Measurements from ENCODE around the gene STK10.

STK10 gene

GRCh38 chr5:172006321-172007174, 181.5 kb downstream of the STK10 start, which contains the start of gene FBXW11:
Gene FBXW11, minus strand, starts transcription at chr5:172006638. Its CDS starts 136 bp downstream, at chr5:172006502.
- H3K27ac ChIP-seq (ENCODE audit: low read depth, low read length): peak within 1 kb of the TSS; percentile 95
- peak within 1 kb of the TSS; percentile 94 for H3K9ac ChIP-seq (ENCODE audit: low read depth, low read length)
- no peaks in the 10 kb centered on the region for H3K9me3 ChIP-seq (ENCODE audit: control insufficient read depth, insufficient read depth, low read length)
- peak within 1 kb of the TSS; percentile 97 for H3K4me3 ChIP-seq (ENCODE audit: low read depth, low read length)
- peaks cover 61% of the 10 kb centered on the region for H3K4me1 ChIP-seq (ENCODE audit: control insufficient read depth, insufficient read depth, low read length)
- H3K27me3 ChIP-seq (ENCODE audit: control insufficient read depth, insufficient read depth, low read length): no peaks in the 10 kb centered on the region
- peaks cover 2% of the 10 kb centered on the region; the same call in 1 of the 2 replicates for H3K36me3 ChIP-seq (ENCODE audit: control insufficient read depth, insufficient read depth, low read length)

DNA sequence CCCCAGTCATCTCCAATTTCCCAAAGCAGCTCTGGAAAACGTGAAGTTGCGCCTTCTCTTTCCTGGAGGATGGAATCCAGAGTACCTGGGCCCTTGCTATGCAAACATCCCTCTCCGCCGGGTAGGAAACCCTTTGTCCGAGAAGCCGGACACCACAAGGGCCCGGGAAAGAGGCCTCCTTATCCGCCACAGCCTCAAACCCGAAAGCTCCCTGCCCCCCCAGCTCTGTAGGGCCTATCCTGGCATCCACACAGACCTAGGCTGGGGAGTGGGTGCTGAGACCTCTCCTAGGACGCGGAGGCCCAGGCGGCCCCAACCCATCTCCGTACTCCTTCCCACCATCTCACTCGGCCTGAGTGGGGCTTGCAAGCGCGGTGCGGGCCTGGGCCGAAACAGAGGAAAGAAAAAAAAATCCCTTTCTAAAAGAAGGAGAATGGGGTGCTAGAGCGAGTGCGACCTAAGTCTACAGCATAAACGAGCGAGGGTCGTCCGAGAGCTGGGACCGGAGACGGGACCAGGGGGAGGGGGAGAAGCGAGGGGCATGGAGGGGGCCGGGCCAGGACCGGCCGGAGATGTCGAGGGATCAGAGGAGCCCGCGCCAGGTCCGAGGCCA, 182.2 kb downstream of the STK10 start:
- H3K9ac ChIP-seq (ENCODE audit: low read depth, low read length): peak overlapping the region; percentile 94
- H3K36me3 ChIP-seq (ENCODE audit: control insufficient read depth, insufficient read depth, low read length): peaks cover 4% of the 10 kb centered on the region; the same call in 1 of the 2 replicates
- H3K27me3 ChIP-seq (ENCODE audit: control insufficient read depth, insufficient read depth, low read length): no peaks in the 10 kb centered on the region
- H3K27ac ChIP-seq (ENCODE audit: low read depth, low read length): peak overlapping the region; percentile 95
- peaks cover 68% of the 10 kb centered on the region for H3K4me1 ChIP-seq (ENCODE audit: control insufficient read depth, insufficient read depth, low read length)
- no peaks in the 10 kb centered on the region for H3K9me3 ChIP-seq (ENCODE audit: control insufficient read depth, insufficient read depth, low read length)
- peak overlapping the region; percentile 97 for H3K4me3 ChIP-seq (ENCODE audit: low read depth, low read length)

- no peaks in the 10 kb centered on the region for H3K27me3 ChIP-seq (ENCODE audit: control insufficient read depth, insufficient read depth, low read length)
- H3K27ac ChIP-seq (ENCODE audit: low read depth, low read length): peak overlapping the region; percentile 95
Observed at GRCh38 chr5:172004824-172005237, 183.2 kb downstream of the STK10 start.

GRCh38 chr5:172003746-172004145, 184.3 kb downstream of the STK10 start:
- Histone ChIP-seq H3K4me1 (ENCODE audit: control insufficient read depth, insufficient read depth, low read length) (peaks cover 73% of the 10 kb centered on the region), H3K9ac (ENCODE audit: low read depth, low read length) (no peak overlapping the region), H3K4me3 (ENCODE audit: low read depth, low read length) (peak overlapping the region; percentile 32), H3K36me3 (ENCODE audit: control insufficient read depth, insufficient read depth, low read length) (peaks cover 4% of the 10 kb centered on the region; the same call in 1 of the 2 replicates), H3K27ac (ENCODE audit: low read depth, low read length) (no peak overlapping the region), H3K9me3 (ENCODE audit: control insufficient read depth, insufficient read depth, low read length) (no peaks in the 10 kb centered on the region), H3K27me3 (ENCODE audit: control insufficient read depth, insufficient read depth, low read length) (no peaks in the 10 kb centered on the region)

More at GRCh38 chr5:172004824-172005237, 183.2 kb downstream of the STK10 start:
- H3K9ac ChIP-seq (ENCODE audit: low read depth, low read length): peak overlapping the region; percentile 94
- H3K4me1 ChIP-seq (ENCODE audit: control insufficient read depth, insufficient read depth, low read length): peaks cover 72% of the 10 kb centered on the region
- H3K36me3 ChIP-seq (ENCODE audit: control insufficient read depth, insufficient read depth, low read length): peaks cover 4% of the 10 kb centered on the region; the same call in 1 of the 2 replicates
- no peaks in the 10 kb centered on the region for H3K9me3 ChIP-seq (ENCODE audit: control insufficient read depth, insufficient read depth, low read length)
- peak overlapping the region; percentile 97 for H3K4me3 ChIP-seq (ENCODE audit: low read depth, low read length)

DNA sequence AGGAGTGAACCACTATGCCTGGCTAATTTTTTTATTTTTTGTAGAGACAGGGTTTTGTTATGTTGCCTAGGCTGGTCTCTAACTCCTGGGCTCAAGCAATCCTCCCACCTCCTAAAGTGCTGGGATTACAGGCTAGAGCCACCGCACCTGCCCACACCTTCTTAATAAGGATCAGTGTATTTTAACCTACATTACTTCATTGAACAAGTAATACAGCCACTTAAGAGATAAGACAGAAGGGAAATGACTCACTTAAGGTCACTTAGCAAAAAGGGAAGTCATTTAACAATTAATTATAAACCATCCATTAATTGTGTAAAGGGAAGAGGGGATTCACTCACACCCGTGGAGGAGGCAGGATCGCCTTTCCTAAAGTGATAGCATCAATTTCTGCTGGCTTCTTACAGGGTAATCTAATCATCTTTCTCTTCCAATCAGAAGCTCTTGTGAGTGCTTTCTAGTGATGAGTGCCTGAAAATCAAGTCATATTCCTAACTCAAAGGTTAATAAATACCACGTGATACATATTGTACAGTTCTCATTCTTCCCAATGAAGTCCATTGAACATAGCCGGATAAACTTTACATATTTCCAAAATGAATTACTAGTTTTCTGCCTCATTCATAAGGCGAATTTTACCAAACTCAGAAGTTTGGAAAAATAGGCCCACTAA, 185.0 kb downstream of the STK10 start:
- peak overlapping the region; percentile 32 for H3K4me3 ChIP-seq (ENCODE audit: low read depth, low read length)

GRCh38 chr5:172002310-172002709, 185.7 kb downstream of the STK10 start:
- Histone ChIP-seq H3K36me3 (ENCODE audit: control insufficient read depth, insufficient read depth, low read length) (peaks cover 4% of the 10 kb centered on the region; the same call in 1 of the 2 replicates), H3K9me3 (ENCODE audit: control insufficient read depth, insufficient read depth, low read length) (no peaks in the 10 kb centered on the region), H3K27me3 (ENCODE audit: control insufficient read depth, insufficient read depth, low read length) (no peaks in the 10 kb centered on the region), H3K27ac (ENCODE audit: low read depth, low read length) (no peak overlapping the region), H3K4me3 (ENCODE audit: low read depth, low read length) (no peak overlapping the region), H3K4me1 (ENCODE audit: control insufficient read depth, insufficient read depth, low read length) (peaks cover 74% of the 10 kb centered on the region), H3K9ac (ENCODE audit: low read depth, low read length) (no peak overlapping the region)

More for the DNA sequence above, 185.0 kb downstream of the STK10 start:
- Histone ChIP-seq H3K4me1 (ENCODE audit: control insufficient read depth, insufficient read depth, low read length) (peaks cover 74% of the 10 kb centered on the region), H3K27me3 (ENCODE audit: control insufficient read depth, insufficient read depth, low read length) (no peaks in the 10 kb centered on the region), H3K9ac (ENCODE audit: low read depth, low read length) (no peak overlapping the region), H3K27ac (ENCODE audit: low read depth, low read length) (no peak overlapping the region), H3K36me3 (ENCODE audit: control insufficient read depth, insufficient read depth, low read length) (peaks cover 4% of the 10 kb centered on the region; the same call in 1 of the 2 replicates), H3K9me3 (ENCODE audit: control insufficient read depth, insufficient read depth, low read length) (no peaks in the 10 kb centered on the region)

DNA sequence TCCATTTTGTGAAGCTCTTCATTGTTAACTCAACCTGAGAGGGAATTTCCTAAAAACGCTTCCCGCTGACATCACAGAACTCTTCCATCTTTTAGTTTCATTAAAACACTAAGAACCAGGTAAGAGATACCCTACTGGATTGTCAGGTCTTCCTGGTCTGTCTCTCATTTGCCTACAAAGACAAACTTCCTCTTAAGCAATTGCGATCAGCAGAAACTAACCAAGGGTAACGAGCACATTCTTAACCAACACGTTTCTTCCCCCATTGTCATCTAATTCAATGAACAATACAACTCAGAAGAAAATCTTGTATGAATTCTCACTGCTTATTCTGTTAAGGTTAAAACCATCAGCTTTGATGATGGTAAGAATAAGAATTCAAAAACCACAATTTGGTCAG, 188.1 kb downstream of the STK10 start:
- Histone ChIP-seq H3K9ac (ENCODE audit: low read depth, low read length) (no peak overlapping the region), H3K4me3 (ENCODE audit: low read depth, low read length) (peak overlapping the region; percentile 29; the same call in 1 of the 2 replicates), H3K27me3 (ENCODE audit: control insufficient read depth, insufficient read depth, low read length) (no peaks in the 10 kb centered on the region), H3K36me3 (ENCODE audit: control insufficient read depth, insufficient read depth, low read length) (peaks cover 17% of the 10 kb centered on the region), H3K9me3 (ENCODE audit: control insufficient read depth, insufficient read depth, low read length) (no peaks in the 10 kb centered on the region), H3K4me1 (ENCODE audit: control insufficient read depth, insufficient read depth, low read length) (peaks cover 87% of the 10 kb centered on the region), H3K27ac (ENCODE audit: low read depth, low read length) (peak overlapping the region; percentile 30)

DNA sequence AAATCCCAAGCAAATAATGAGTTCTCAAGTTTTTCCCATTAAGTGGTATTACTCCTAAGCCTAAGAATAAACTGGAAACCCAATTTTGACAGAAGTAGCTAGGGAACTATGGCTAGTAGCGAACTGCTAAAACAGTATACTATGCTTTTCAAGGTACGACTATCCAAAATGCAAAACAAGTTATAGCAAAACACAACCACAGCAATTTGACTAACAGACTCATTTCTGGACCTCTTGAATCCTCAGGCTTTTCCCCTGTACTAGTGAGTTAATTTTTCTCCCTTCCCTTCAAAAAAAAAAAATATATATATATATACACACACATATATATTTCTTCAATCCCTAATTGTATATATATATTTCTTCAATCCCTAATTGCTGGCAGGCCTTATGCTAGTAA, 188.9 kb downstream of the STK10 start:
- no peak overlapping the region for H3K27ac ChIP-seq (ENCODE audit: low read depth, low read length)
- H3K9me3 ChIP-seq (ENCODE audit: control insufficient read depth, insufficient read depth, low read length): no peaks in the 10 kb centered on the region
- H3K4me1 ChIP-seq (ENCODE audit: control insufficient read depth, insufficient read depth, low read length): peaks cover 82% of the 10 kb centered on the region
- H3K9ac ChIP-seq (ENCODE audit: low read depth, low read length): no peak overlapping the region
- H3K27me3 ChIP-seq (ENCODE audit: control insufficient read depth, insufficient read depth, low read length): no peaks in the 10 kb centered on the region
- H3K36me3 ChIP-seq (ENCODE audit: control insufficient read depth, insufficient read depth, low read length): peaks cover 19% of the 10 kb centered on the region
- H3K4me3 ChIP-seq (ENCODE audit: low read depth, low read length): no peak overlapping the region; the same call in 1 of the 2 replicates

- Histone ChIP-seq H3K27me3 (ENCODE audit: control insufficient read depth, insufficient read depth, low read length) (no peaks in the 10 kb centered on the region), H3K27ac (ENCODE audit: low read depth, low read length) (peak overlapping the region; percentile 9), H3K9ac (ENCODE audit: low read depth, low read length) (no peak overlapping the region; the same call in 1 of the 2 replicates), H3K4me1 (ENCODE audit: control insufficient read depth, insufficient read depth, low read length) (peaks cover 62% of the 10 kb centered on the region), H3K4me3 (ENCODE audit: low read depth, low read length) (no peak overlapping the region), H3K36me3 (ENCODE audit: control insufficient read depth, insufficient read depth, low read length) (peaks cover 32% of the 10 kb centered on the region), H3K9me3 (ENCODE audit: control insufficient read depth, insufficient read depth, low read length) (no peaks in the 10 kb centered on the region)
Observed at GRCh38 chr5:171997011-171997410, 191.0 kb downstream of the STK10 start.

DNA sequence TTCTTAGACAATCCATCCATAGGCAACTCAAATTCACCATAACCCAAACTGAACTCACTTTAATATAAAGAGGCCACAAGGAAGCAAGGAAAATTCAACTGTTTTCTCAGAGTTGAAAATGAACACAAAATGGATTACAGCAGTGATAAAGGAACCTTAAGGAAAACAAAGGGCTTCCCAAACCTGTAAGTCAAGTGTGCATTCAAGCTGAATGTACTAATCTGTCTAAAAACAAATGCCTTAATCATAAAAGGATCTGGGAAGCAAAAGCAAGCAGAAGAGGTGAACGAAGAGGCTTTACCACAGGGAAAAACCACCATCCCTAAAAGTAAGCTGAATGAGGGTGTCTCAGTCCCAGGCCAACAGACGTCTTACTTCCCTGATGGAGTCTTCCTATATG, 195.2 kb downstream of the STK10 start:
- H3K36me3 ChIP-seq (ENCODE audit: control insufficient read depth, insufficient read depth, low read length): peaks cover 41% of the 10 kb centered on the region
- H3K27ac ChIP-seq (ENCODE audit: low read depth, low read length): no peak overlapping the region
- peaks cover 25% of the 10 kb centered on the region for H3K4me1 ChIP-seq (ENCODE audit: control insufficient read depth, insufficient read depth, low read length)
- H3K4me3 ChIP-seq (ENCODE audit: low read depth, low read length): no peak overlapping the region
- H3K27me3 ChIP-seq (ENCODE audit: control insufficient read depth, insufficient read depth, low read length): no peaks in the 10 kb centered on the region
- no peak overlapping the region for H3K9ac ChIP-seq (ENCODE audit: low read depth, low read length)
- no peaks in the 10 kb centered on the region for H3K9me3 ChIP-seq (ENCODE audit: control insufficient read depth, insufficient read depth, low read length)

Measured in HUES48 (cell line).